ENCODE results near the gene PABPC1L.

DNA sequence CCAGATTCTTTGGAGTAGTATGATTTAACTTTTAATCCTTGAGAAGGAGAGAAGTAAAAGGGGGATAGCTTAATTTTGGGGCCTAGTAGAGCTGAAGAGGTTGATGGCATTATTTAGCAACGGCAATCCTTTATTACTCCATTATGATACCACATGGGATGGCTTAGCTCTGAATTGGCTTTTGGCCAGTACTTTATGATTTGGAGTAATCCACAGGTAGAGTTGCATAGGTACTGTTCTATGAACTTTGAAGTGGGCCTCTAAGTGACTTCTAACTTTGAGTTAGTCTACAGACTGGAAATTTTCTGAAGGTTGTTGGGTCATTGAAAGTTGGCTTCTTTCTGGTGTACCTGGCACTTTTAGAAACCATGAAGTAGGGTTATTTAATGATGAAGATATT lies 12.7 kb upstream of the PABPC1L start:
- TF ChIP-seq ZNF644 (CRISPR knock-in tag; IDR thresholded peaks at IDR 0.05; ENCODE audit: low read depth) (no peak), ZNF317 (CRISPR knock-in tag; IDR thresholded peaks at IDR 0.05) (no peak), ZNF274 (CRISPR knock-in tag; IDR thresholded peaks at IDR 0.05) (no peak), POLR2AphosphoS5 (IDR thresholded peaks at IDR 0.05; ENCODE audit: low read depth, low read length) (no peak), HOXA7 (CRISPR knock-in tag; IDR thresholded peaks at IDR 0.05) (no peak), CTCF (CRISPR knock-in tag; IDR thresholded peaks at IDR 0.05) (no peak), REST (IDR thresholded peaks at IDR 0.05; ENCODE audit: borderline replicate concordance in 1 of 2, low read depth in 1 of 2, low read length in 2 of 2) (no peak), SMC3 (IDR thresholded peaks at IDR 0.05; ENCODE audit: low read length) (no peak), PHF21A (CRISPR knock-in tag; IDR thresholded peaks at IDR 0.05) (no peak), PTBP1 (IDR thresholded peaks at IDR 0.05; ENCODE audit: low read depth, low read length, poor library complexity, severe bottlenecking) (no peak), ZNF337 (CRISPR knock-in tag; IDR thresholded peaks at IDR 0.05; ENCODE audit: borderline replicate concordance, low read depth) (no peak), BRCA1 (CRISPR knock-in tag; IDR thresholded peaks at IDR 0.05) (no peak)
- TF ChIP-seq, protein P1, sequence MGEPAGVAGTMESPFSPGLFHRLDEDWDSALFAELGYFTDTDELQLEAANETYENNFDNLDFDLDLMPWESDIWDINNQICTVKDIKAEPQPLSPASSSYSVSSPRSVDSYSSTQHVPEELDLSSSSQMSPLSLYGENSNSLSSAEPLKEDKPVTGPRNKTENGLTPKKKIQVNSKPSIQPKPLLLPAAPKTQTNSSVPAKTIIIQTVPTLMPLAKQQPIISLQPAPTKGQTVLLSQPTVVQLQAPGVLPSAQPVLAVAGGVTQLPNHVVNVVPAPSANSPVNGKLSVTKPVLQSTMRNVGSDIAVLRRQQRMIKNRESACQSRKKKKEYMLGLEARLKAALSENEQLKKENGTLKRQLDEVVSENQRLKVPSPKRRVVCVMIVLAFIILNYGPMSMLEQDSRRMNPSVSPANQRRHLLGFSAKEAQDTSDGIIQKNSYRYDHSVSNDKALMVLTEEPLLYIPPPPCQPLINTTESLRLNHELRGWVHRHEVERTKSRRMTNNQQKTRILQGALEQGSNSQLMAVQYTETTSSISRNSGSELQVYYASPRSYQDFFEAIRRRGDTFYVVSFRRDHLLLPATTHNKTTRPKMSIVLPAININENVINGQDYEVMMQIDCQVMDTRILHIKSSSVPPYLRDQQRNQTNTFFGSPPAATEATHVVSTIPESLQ (CRISPR knock-in tag; conservative IDR thresholded peaks at IDR 0.05), result no peak

Data from HepG2 (cell line).